IPS-15b (cell line): ENCODE data around the gene PCGF3.
"Not testable (repeated sequence)": the region's sequence is repeated elsewhere in the genome, so short reads cannot be mapped to it uniquely, and the experiment has no call there.

Experiments
- H3K27me3 ChIP-seq: one replicate; pipeline ENCODE4 v1.6.1; 2013; ENCODE audit warnings: low read length; ENCODE audit not compliant: control insufficient read depth, insufficient read depth
- H3K36me3 ChIP-seq: one replicate; pipeline ENCODE4 v1.6.1; 2013; ENCODE audit warnings: low read length; ENCODE audit not compliant: control insufficient read depth, insufficient read depth
- H3K4me1 ChIP-seq: one replicate; pipeline ENCODE4 v1.6.1; 2013; ENCODE audit warnings: mild to moderate bottlenecking, low read length; ENCODE audit not compliant: control insufficient read depth, insufficient read depth
- H3K4me3 ChIP-seq: one replicate; pipeline ENCODE4 v1.5.1; 2013; ENCODE audit warnings: low read depth, low read length
- H3K9ac ChIP-seq: one replicate; pipeline ENCODE4 v1.6.1; 2013; ENCODE audit warnings: low read depth, mild to moderate bottlenecking, low read length
- H3K9me3 ChIP-seq: one replicate; pipeline ENCODE4 v1.6.1; 2013; ENCODE audit warnings: mild to moderate bottlenecking, low read length; ENCODE audit not compliant: control insufficient read depth, insufficient read depth

PCGF3 gene

DNA sequence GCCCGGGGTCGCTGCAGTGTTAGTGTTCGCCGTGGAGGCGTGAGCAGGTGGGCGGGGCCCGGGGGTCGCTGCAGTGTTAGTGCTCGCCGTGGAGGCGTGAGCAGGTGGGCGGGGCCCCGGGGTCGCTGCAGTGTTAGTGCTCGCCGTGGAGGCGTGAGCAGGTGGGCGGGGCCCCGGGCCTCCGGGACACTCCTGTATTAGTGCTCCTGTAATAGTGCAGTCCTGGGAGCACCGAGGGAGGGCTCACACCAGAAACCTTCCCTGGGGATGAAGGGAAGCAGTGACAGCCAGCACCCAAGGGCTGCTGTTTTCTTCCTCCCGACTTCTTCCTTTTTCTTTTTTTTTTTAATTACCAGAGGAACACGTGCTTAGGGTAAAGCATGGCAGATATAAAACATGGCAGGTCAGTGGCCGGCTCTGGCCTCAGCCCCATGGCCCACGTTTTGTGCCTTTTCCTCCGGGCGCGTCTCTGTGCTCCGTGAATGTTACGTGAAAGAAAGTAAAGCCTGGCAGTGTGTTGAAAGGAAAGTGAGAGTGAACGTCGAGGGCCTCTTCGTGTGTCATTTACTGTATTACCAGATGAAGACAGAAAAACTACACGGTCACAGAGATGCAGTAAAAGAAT, 42.0 kb downstream of the PCGF3 start:
- Histone ChIP-seq H3K36me3 (peaks cover 17% of the 10 kb centered on the region), H3K4me3 (no peak overlapping the region), H3K9me3 (no peaks in the 10 kb centered on the region), H3K27me3 (no peaks in the 10 kb centered on the region), H3K4me1 (no peaks in the 10 kb centered on the region), H3K9ac (no peak overlapping the region)

DNA sequence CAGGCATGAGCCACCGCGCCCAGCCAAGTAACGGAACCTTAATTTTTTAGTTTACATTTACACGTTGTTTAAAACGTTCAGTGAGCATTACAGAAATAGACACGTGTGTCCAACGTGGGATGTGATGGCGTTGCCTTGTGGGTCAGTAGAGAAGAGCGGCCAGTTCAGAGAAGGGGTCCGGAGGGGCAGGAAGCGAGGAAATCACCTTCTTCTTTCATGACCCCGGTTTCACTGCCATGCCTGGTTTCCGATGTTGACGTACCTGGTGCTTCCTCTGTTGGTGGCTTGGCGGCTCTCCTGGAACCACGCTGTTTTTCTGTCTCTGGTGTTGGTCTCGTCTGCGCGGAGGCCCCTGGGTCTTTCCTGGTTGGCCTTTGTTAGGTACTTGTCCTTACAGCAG, 42.8 kb downstream of the PCGF3 start:
- Histone ChIP-seq H3K4me1 (no peaks in the 10 kb centered on the region), H3K4me3 (no peak overlapping the region), H3K27me3 (no peaks in the 10 kb centered on the region), H3K36me3 (peaks cover 11% of the 10 kb centered on the region), H3K9ac (no peak overlapping the region), H3K9me3 (no peaks in the 10 kb centered on the region)

DNA sequence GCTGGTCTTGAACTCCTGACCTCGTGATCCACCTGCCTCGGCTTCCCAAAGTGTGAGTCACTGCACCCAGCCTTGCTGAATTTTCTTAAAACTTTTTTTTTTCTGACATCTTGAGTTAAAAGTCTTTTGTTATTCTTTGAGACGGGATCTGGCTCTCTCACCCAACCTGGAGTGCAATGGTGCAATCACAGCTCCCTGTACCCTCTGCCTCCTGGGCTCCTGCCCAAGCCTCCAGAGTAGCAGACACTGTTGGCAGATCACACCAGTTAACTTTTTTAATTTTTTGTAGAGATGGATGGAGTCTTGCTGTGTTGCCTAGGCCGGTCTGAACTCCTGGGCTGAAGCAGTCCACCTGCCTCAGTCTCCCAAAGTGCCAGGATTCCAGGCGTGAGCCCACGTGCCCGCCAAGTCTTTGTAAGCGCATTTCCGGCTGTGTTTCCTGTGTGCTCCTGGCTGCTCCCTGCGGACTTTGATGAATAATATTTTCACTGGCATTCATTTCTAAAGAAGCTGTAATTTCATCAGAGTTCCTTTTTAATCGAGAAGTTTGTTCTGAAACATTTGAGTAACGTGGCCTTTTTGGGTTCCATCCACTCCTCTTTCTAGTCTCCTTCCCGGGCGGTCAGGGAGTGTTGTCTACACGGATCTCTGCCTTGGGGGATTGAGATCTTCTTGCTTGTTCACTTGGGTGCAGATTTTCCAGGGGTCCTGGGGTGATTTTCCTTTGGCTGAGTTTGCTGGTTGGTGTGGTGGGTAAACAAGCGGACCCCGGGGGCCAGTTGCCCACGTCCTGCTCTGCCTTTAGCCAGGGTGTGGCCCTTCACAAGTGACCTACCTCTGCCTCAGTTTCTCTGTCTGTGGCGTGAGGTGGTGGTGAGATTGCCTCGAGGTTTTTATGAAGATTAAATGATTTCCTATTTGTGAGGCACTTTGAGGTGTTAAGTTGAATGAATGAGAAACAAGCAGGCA, 44.4 kb downstream of the PCGF3 start:
- no peak overlapping the region for H3K9ac ChIP-seq

DNA sequence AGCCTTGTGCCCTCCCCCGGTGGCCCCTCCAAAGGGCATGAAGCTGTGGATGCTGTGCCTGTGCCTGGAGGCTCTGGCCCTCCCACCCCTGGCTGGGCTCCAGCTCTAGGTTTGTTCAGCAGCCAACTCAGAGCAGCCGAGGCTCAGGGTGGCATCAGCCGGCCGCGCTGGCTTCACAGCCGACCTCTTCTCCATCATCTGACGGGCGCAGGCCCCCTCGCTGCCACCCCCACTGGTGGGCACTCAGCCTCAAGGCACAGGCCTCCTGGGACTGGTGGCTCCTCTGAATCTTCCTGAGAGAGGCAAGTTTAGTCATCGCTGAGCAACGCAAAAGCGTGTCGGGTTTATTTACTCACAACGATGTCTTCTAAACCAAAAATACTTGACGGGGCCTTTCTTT, 46.0 kb downstream of the PCGF3 start:
- Histone ChIP-seq H3K9ac (no peak overlapping the region), H3K36me3 (peaks cover 12% of the 10 kb centered on the region), H3K4me3 (no peak overlapping the region), H3K27me3 (no peaks in the 10 kb centered on the region), H3K9me3 (no peaks in the 10 kb centered on the region), H3K4me1 (no peaks in the 10 kb centered on the region)

More for the DNA sequence above, 44.4 kb downstream of the PCGF3 start:
- Histone ChIP-seq H3K9me3 (no peaks in the 10 kb centered on the region), H3K27me3 (no peaks in the 10 kb centered on the region), H3K36me3 (peaks cover 12% of the 10 kb centered on the region), H3K4me1 (no peaks in the 10 kb centered on the region), H3K4me3 (no peak overlapping the region)

DNA sequence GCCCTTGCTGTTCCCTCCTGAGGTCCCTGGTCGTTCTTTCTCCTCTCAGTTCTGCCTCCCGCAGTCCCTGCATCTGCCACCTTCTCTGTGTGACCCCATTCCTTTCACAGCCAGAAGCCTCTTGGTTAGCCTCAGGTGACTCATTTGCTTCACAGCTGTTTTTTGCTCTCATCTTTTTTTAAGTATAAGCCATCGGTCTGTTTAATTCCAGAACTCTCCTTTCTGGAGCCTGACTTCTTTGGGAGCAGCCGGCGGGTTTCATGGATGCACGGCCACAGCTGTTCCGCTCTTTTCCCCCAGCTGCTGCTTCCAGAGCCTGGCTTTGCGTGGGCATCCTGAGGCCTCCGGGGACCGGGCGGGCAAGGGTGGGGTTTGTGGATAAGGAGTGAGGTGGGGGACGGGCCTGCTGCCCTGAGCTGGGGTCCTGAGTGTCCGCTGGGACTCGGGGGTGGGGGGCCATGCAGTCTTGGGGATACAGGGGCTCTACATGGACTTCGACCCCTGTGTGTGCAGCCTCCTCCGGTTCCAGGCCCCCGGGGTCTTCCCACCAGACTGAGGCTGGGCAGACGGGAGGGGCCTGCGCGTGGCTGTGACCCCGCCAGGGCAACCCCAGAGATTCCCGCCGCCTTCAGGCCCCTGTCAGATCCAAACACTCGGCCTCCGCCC, 46.7 kb downstream of the PCGF3 start:
- Histone ChIP-seq H3K9me3 (no peaks in the 10 kb centered on the region), H3K27me3 (no peaks in the 10 kb centered on the region), H3K9ac (no peak overlapping the region), H3K4me1 (no peaks in the 10 kb centered on the region), H3K36me3 (peaks cover 12% of the 10 kb centered on the region), H3K4me3 (no peak overlapping the region)

DNA sequence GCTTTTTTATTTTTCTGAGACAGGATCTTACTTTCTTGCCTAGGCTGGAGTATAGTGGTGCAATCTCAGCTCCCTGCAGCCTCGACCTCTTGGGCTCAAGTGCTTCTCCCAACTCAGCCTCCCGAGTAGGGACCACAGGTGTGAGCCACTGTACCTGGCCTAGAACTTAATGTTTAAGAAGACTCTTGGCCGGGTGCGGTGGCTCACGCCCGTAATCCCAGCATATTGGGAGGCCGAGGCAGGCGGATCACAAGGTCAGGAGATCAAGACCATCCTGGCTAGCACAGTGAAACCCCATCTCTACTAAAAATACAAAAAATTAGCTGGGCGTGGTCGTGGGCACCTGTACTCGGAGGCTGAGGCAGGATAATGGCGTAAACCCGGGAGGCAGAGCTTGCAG, 47.6 kb downstream of the PCGF3 start:
- not testable (repeated sequence) for H3K36me3 ChIP-seq, H3K4me1 ChIP-seq, H3K9ac ChIP-seq

DNA sequence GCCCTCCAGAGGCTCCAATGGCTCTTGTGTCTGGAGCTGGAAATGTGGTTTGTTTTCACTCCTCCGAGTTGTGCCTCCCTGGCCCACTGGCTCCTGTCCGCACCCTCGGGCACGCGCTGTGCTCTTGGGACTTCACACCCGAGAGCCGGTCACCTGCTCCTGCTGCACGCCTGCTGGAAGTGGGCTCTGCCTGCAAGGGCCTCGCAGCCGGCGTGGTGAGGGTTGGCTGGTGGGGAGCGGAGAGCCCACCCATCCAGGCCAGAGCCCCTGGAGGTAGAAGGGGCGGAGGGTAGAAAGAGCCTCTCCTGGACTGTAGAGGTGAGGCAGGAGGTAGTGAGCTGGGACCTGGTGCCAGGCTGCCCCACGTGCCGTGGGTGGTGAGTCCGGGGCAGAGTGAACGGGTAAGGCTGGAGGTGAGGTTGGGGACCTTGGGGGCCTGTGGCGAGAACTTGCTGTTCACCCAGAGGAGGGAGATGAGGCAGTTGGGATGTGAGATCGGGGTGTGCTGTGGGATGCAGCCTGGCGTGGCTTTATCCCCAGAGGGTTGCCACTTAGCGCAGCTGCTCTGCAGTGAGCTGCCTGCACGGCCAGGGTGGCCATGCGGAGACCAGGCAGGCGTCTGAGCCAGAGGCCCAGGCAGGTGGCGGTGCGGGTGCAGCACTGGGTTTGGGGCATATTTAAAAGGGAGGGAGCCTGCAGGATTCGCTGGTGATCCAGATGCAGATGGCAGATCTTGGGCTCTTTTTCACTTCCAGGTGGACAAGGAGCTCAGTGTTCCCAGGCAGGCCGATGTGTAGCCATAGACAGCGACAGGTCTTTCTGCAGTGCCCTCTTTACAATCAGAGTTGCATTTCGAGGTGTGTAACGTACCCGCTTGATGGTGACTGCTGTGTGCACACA, 48.8 kb downstream of the PCGF3 start:
- no peak overlapping the region for H3K9ac ChIP-seq
- peaks cover 4% of the 10 kb centered on the region for H3K36me3 ChIP-seq
- no peak overlapping the region for H3K4me3 ChIP-seq
- no peaks in the 10 kb centered on the region for H3K4me1 ChIP-seq
- H3K9me3 ChIP-seq, result no peaks in the 10 kb centered on the region
- H3K27me3 ChIP-seq, result no peaks in the 10 kb centered on the region

More for the DNA sequence above, 47.6 kb downstream of the PCGF3 start:
- not testable (repeated sequence) for H3K27me3 ChIP-seq, H3K4me3 ChIP-seq, H3K9me3 ChIP-seq

DNA sequence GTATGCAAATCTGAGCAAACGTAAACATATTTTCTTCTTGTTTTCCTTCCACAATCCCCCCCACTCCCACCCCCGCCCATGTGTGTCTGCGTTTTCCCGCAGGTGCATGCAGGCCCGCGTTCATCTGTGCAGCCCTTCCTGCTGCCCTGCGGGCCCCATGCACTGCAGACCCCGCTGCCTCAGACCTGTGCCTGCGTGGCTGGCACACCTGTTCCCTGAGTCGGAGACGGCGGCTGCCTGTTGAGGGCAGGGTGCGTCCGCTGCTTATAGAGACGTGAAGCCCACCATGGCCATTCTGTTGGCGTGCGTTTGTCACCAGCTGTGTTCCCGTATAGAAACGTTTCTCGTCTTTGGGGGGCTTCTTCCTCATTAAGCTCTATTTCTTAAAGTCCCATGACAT, 51.5 kb downstream of the PCGF3 start:
- Histone ChIP-seq H3K27me3 (no peaks in the 10 kb centered on the region), H3K9me3 (no peaks in the 10 kb centered on the region), H3K4me3 (no peak overlapping the region), H3K36me3 (peaks cover 15% of the 10 kb centered on the region), H3K4me1 (no peaks in the 10 kb centered on the region), H3K9ac (no peak overlapping the region)

DNA sequence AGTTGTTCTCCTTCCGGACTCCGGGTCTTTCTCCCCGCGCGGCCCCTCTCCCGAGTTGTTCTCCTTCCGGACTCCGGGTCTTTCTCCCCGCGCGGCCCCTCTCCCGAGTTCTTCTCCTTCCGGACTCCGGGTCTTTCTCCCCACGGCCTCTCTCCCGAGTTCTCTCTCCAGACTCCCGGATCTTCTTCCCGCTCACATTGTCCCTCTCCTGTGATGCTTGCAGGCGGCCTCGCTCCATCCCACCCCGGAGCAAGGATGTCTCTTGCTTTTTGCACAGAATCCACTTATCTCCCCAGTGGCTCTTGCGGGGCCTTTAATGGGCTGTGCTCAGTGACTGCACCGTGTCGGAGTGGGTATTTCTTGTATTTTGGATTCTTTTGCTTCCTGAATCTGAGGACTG, 54.2 kb downstream of the PCGF3 start:
- not testable (repeated sequence) for H3K27me3 ChIP-seq, H3K9ac ChIP-seq, H3K4me3 ChIP-seq, H3K9me3 ChIP-seq, H3K4me1 ChIP-seq
- peaks cover 35% of the 10 kb centered on the region for H3K36me3 ChIP-seq

DNA sequence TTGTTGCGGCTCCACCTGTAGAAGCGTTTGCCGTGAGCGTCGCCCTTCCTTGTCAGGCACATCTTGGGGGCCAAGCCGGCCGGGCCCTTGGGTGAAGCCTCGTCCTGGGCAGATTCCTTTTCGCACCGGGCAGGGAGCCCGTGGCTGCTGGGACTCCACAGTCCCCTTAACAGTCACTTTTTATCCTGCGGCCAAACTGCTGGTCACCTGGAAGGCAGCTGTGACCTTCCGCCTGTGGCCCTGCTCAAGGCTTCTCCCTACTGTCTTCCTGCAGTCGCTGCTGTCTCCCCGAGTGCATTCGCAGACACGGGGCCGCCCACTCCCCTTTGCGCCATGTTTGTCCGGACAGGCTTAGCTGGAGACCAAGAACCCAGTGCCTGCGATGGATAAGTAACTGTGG, 55.0 kb downstream of the PCGF3 start:
- Histone ChIP-seq H3K4me3 (no peak overlapping the region), H3K27me3 (no peaks in the 10 kb centered on the region), H3K9ac (no peak overlapping the region), H3K9me3 (no peaks in the 10 kb centered on the region), H3K4me1 (no peaks in the 10 kb centered on the region), H3K36me3 (peaks cover 40% of the 10 kb centered on the region)

DNA sequence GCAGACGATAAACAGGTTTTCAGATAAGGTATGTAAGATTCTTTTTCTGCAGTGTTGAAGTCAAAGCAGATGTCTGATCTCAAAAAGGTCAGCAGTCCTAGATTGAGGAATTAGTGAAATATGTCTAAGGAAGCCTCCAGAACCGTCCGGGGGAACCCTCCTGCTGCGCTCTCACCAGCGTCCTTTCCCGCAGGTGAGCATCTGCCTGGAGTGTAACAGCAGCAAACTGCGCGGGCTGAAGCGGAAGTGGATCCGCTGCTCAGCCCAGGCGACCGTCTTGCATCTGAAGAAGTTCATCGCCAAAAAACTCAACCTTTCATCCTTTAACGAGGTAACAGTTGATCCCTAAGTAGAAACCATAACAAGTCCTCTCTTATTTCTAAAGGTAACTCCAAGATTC, 55.5 kb downstream of the PCGF3 start:
- Histone ChIP-seq H3K4me3 (no peak overlapping the region), H3K27me3 (no peaks in the 10 kb centered on the region), H3K36me3 (peaks cover 44% of the 10 kb centered on the region), H3K4me1 (no peaks in the 10 kb centered on the region), H3K9ac (no peak overlapping the region), H3K9me3 (no peaks in the 10 kb centered on the region)
